CD14-positive monocyte (primary cell): ENCODE results near the gene RGS7. TPM values are rescaled to one million over a fixed set of nuclear protein-coding genes. Genes with fewer than 3 reads are reported as not detected.

Experiments
- DNase-seq, 3 donors: peaks; one replicate each; pipeline ENCODE4 v3.0.0-alpha.2; 2011 to 2022
- H2AFZ ChIP-seq: 2 replicates; pipeline ENCODE4 v1.6.0; 2012; ENCODE audit warnings: mild to moderate bottlenecking, low read depth, low read length, inconsistent platforms; ENCODE audit not compliant: insufficient read depth, poor library complexity, severe bottlenecking
- H3K27ac ChIP-seq, 2 donors: 1 replicate in 1 of 2; 2 replicates in 1 of 2; pipeline ENCODE4 v1.5.1; 2012 to 2013; ENCODE audit warnings: low read length in 2 of 2, control low read depth in 1 of 2, inconsistent platforms in 1 of 2, low read depth in 1 of 2, mild to moderate bottlenecking in 1 of 2
- H3K27me3 ChIP-seq, 2 donors: one replicate each; pipeline versions ENCODE4 v1.6.0 to v1.6.1; 2011 to 2013; ENCODE audit warnings: low read length in 2 of 2; ENCODE audit not compliant: control insufficient read depth in 2 of 2, insufficient read depth in 2 of 2
- H3K36me3 ChIP-seq, 2 donors: replicated peaks in 1 of 2; 1 replicate in 1 of 2; 2 replicates in 1 of 2; pipeline versions ENCODE4 v1.5.1 to v1.6.1; 2012 to 2013; ENCODE audit warnings: low read length in 2 of 2, control low read depth in 1 of 2, inconsistent platforms in 1 of 2, mild to moderate bottlenecking in 1 of 2; ENCODE audit not compliant: insufficient read depth in 2 of 2, control insufficient read depth in 1 of 2
- H3K4me1 ChIP-seq, 2 donors: 1 replicate in 1 of 2; 2 replicates in 1 of 2; pipeline versions ENCODE4 v1.5.1 to v1.6.1; 2012 to 2013; ENCODE audit warnings: low read length in 2 of 2, control low read depth in 1 of 2, inconsistent platforms in 1 of 2, mild to moderate bottlenecking in 1 of 2, moderate library complexity in 1 of 2; ENCODE audit not compliant: insufficient read depth in 2 of 2, control insufficient read depth in 1 of 2
- H3K4me2 ChIP-seq: replicated peaks from 2 replicates; pipeline ENCODE3; 2012; ENCODE audit warnings: low read length, moderate library complexity, mild to moderate bottlenecking; ENCODE audit not compliant: poor library complexity, severe bottlenecking; ENCODE audit errors: extremely low read depth
- H3K4me3 ChIP-seq, 3 experiments: fragments of 200-600 bp in 1 of 3; sonication (generic) in 1 of 3; replicated peaks in 1 of 3; 1 replicate in 2 of 3; 2 replicates in 1 of 3; pipeline ENCODE4 v1.5.1; 2011 to 2013; ENCODE audit warnings: low read length in 3 of 3, mild to moderate bottlenecking in 3 of 3, control low read depth in 2 of 3, low read depth in 2 of 3, inconsistent platforms in 1 of 3, moderate library complexity in 1 of 3
- H3K79me2 ChIP-seq: 2 replicates; pipeline ENCODE4 v1.6.0; 2012; ENCODE audit warnings: mild to moderate bottlenecking, control low read depth, inconsistent platforms, low read length, moderate library complexity; ENCODE audit not compliant: insufficient read depth
- H3K9ac ChIP-seq: 2 replicates; pipeline ENCODE4 v1.6.0; 2017; ENCODE audit warnings: low read length, mild to moderate bottlenecking; ENCODE audit not compliant: insufficient read depth, poor library complexity, severe bottlenecking
- H3K9me3 ChIP-seq, 2 donors: replicated peaks in 1 of 2; 1 replicate in 1 of 2; 2 replicates in 1 of 2; pipeline versions ENCODE4 v1.5.1 to v1.6.1; 2012 to 2013; ENCODE audit warnings: low read length in 2 of 2, control low read depth in 1 of 2; ENCODE audit not compliant: control insufficient read depth in 1 of 2, insufficient read depth in 1 of 2
- H4K20me1 ChIP-seq: 2 replicates; pipeline ENCODE4 v1.6.0; 2012; ENCODE audit warnings: mild to moderate bottlenecking, low read length, control low read depth, moderate library complexity; ENCODE audit not compliant: insufficient read depth
- H3K27ac Mint-ChIP-seq, 7 donors: one replicate each; pipeline ENCODE4 v1.8.0; 2020; ENCODE audit warnings: mild to moderate bottlenecking in 7 of 7, mixed read lengths in 7 of 7, moderate library complexity in 6 of 7, inconsistent platforms in 2 of 7
- H3K27me3 Mint-ChIP-seq, 3 donors: one replicate each; pipeline ENCODE4 v1.8.0; 2021 to 2022; ENCODE audit warnings: low read depth in 3 of 3, mild to moderate bottlenecking in 3 of 3, mixed read lengths in 3 of 3, moderate library complexity in 3 of 3, inconsistent platforms in 1 of 3
- H3K36me3 Mint-ChIP-seq, 2 donors: one replicate each; pipeline ENCODE4 v1.8.0; 2020; ENCODE audit warnings: mixed read lengths in 2 of 2, inconsistent platforms in 1 of 2, mild to moderate bottlenecking in 1 of 2
- H3K4me1 Mint-ChIP-seq: one replicate; pipeline ENCODE4 v1.8.0; 2020; ENCODE audit warnings: mild to moderate bottlenecking, mixed read lengths
- H3K4me3 Mint-ChIP-seq, 2 donors: one replicate each; pipeline ENCODE4 v1.8.0; 2020; ENCODE audit warnings: mild to moderate bottlenecking in 2 of 2, mixed read lengths in 2 of 2, moderate library complexity in 1 of 2
- H3K9me3 Mint-ChIP-seq, 7 donors: one replicate each; pipeline ENCODE4 v1.8.0; 2020 to 2022; ENCODE audit warnings: mixed read lengths in 7 of 7, mild to moderate bottlenecking in 6 of 7, moderate library complexity in 6 of 7, inconsistent platforms in 2 of 7
- WGBS: methylation state at CpG from one replicate; pipeline ENCODE4 v1.1.5; 2013; ENCODE audit warnings: missing lambda C conversion rate; ENCODE audit not compliant: insufficient coverage; 5-methylcytosine and 5-hydroxymethylcytosine counted together
- intact Hi-C, 2 donors: fragments of 100-400 bp; cut with micrococcal nuclease; formaldehyde crosslinking; loops; one replicate each; pipeline versions ENCODE4 v1.15.0 to v1.15.1; 2023
- polyA plus RNA-seq, 3 donors: library from polyadenylated mRNA; depleted of rRNA in 1 of 3; unstranded in 2 of 3; stranded (reverse) in 1 of 3; fragments of 300-500 nt in 2 of 3; fragments of >200 nt in 1 of 3; fragmentation: Illumina TruSeq in 2 of 3; gene quantifications; 1 replicate in 2 of 3; 2 replicates in 1 of 3; pipeline ENCODE4 v1.2.3, GENCODE V29; 2012 to 2021
- TF ChIP-seq, protein P1 (sequence below): fragments of 200-600 bp; IDR thresholded peaks from one replicate; pipeline ENCODE4 v1.8.0; 2022; ENCODE audit warnings: antibody characterized with exemption, mild to moderate bottlenecking

The RGS7 gene
- polyA plus RNA-seq, 3 donors: not detected

DNA sequence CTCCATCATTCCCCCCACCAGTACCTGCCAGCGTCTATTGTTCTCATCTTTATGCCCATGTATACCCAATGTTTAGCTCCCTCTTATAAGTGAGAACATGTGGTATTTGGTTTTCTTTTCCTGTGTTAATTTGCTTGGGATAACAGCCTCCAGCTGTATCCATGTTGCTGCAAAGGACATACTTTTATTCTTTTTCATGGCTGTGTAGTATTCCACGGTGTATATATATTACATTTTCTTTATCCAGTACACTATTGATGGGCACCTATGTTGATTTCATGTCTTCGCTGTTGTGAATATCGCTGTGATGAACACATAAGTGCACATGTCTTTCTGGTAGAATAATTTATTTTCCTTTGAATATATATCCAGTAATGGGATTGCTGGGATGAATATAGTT is 431.7 kb downstream of the RGS7 start:
- intact Hi-C loops: no loop called here
- no peak overlapping the region for H3K4me3 Mint-ChIP-seq

DNA sequence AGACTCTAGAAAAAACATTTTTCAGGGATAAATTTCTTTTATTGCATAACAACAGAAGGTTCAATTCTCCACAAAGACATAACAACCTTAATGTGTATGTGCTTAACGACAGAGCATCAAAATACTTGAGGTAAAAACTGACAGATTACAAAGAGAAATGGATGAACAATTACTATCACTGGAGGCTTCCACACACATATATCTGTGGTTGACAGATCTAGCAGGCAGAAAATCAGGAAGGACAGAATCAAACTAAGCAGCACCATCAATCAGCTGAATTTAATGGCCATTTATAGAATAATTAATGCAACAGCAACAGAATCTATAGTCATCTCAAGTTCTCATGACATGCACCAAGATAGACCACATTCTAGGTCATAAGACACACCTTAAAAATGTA is 439.0 kb downstream of the RGS7 start:
- no peak overlapping the region for H3K27ac Mint-ChIP-seq
- no peak overlapping the region for H2AFZ ChIP-seq
- H3K4me3 ChIP-seq: no peak overlapping the region
- no peaks in the 10 kb centered on the region for H3K9me3 ChIP-seq
- DNase-seq: no peak
- intact Hi-C loops: no loop called here
- no peaks in the 10 kb centered on the region for H3K79me2 ChIP-seq
- H3K4me1 Mint-ChIP-seq: no peaks in the 10 kb centered on the region
- no peak overlapping the region for H3K4me3 Mint-ChIP-seq
- WGBS: no CpG with 5 or more reads among the region's 1 CpG
- no peaks in the 10 kb centered on the region for H3K27me3 Mint-ChIP-seq
- no peak overlapping the region for H3K9ac ChIP-seq
- H4K20me1 ChIP-seq: no peaks in the 10 kb centered on the region
- no peaks in the 10 kb centered on the region for H3K4me1 ChIP-seq
- TF ChIP-seq, protein P1, sequence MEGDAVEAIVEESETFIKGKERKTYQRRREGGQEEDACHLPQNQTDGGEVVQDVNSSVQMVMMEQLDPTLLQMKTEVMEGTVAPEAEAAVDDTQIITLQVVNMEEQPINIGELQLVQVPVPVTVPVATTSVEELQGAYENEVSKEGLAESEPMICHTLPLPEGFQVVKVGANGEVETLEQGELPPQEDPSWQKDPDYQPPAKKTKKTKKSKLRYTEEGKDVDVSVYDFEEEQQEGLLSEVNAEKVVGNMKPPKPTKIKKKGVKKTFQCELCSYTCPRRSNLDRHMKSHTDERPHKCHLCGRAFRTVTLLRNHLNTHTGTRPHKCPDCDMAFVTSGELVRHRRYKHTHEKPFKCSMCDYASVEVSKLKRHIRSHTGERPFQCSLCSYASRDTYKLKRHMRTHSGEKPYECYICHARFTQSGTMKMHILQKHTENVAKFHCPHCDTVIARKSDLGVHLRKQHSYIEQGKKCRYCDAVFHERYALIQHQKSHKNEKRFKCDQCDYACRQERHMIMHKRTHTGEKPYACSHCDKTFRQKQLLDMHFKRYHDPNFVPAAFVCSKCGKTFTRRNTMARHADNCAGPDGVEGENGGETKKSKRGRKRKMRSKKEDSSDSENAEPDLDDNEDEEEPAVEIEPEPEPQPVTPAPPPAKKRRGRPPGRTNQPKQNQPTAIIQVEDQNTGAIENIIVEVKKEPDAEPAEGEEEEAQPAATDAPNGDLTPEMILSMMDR: no peak
- H3K9me3 Mint-ChIP-seq: peaks cover 0 to 8% (median 6%) of the 10 kb centered on the region in 7 donors
- no peak overlapping the region for H3K4me2 ChIP-seq
- H3K36me3 Mint-ChIP-seq: no peaks in the 10 kb centered on the region
- H3K36me3 ChIP-seq: no peaks in the 10 kb centered on the region
- H3K27ac ChIP-seq: no peak overlapping the region
- H3K27me3 ChIP-seq: no peaks in the 10 kb centered on the region

More for the DNA sequence above, 431.7 kb downstream of the RGS7 start:
- no peak for DNase-seq
- Histone ChIP-seq H3K4me1 (no peaks in the 10 kb centered on the region), H2AFZ (no peak overlapping the region), H3K9ac (no peak overlapping the region), H3K4me2 (no peak overlapping the region), H3K27ac (no peak overlapping the region), H3K27me3 (no peaks in the 10 kb centered on the region), H3K36me3 (no peaks in the 10 kb centered on the region), H3K9me3 (no peaks in the 10 kb centered on the region), H3K79me2 (no peaks in the 10 kb centered on the region), H3K4me3 (no peak overlapping the region), H4K20me1 (no peaks in the 10 kb centered on the region)
- WGBS: no CpG with 5 or more reads among the region's 4 CpGs
- Mint-ChIP-seq H3K27ac (no peak overlapping the region), H3K9me3 (peaks cover 0 to 10% (median 2%) of the 10 kb centered on the region in 7 donors), H3K4me1 (no peaks in the 10 kb centered on the region), H3K27me3 (no peaks in the 10 kb centered on the region), H3K36me3 (no peaks in the 10 kb centered on the region)
- TF ChIP-seq, protein P1: no peak
